Activated gamma-delta T cell (primary cell): ENCODE measurements around the gene IGSF21.

Experiments
- DNase-seq: peaks from one replicate; lab custom pipeline; 2025; lab: John Stamatoyannopoulos, UW

IGSF21 gene

DNA sequence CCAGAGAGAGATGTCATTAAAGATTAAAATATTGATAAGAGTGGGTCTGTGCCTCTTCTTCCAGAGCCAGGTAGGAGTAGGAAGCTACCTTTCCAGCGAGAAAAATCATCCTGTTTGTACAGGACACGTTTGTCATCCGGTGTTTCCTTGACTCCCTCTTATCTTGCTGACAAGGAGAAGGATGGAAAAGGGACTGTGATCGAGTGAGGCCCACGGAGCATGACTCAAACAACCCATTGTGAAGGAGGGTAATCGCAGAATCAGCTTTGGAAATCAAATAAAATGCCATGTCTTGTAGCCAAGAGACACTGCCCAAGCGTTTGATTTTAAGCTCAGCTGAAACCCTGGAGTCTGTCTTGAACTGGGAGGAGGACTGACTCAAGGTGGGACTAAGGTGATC, 97.7 kb downstream of the IGSF21 start:
- no peak for DNase-seq

- DNase-seq: no peak
These were observed 104.2 kb downstream of the IGSF21 start for GRCh38 chr1:18211764-18212163.

- DNase-seq: no peak
These were observed 109.9 kb downstream of the IGSF21 start for GRCh38 chr1:18217398-18218043.

DNA sequence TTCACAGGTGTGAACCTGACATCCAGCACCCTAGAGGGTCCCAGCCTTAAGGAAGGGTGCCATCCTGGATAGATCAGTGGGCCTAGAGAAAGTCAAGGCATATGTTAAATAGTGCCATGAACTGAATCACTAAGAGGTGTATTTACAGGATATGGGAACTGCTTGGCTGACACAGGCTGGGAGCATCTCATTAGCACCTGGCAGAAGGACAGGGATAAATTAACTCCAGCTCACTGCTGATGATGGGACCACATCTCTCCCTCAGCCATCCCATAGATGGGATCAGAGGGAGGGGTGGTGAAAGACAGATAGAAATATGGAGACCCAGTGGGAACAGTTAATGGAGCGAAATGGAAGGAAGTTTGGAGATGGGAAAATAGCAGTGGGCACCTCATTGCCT, 122.0 kb downstream of the IGSF21 start:
- no peak for DNase-seq

- DNase-seq: no peak
These were observed 122.7 kb downstream of the IGSF21 start for GRCh38 chr1:18230321-18230720.

DNA sequence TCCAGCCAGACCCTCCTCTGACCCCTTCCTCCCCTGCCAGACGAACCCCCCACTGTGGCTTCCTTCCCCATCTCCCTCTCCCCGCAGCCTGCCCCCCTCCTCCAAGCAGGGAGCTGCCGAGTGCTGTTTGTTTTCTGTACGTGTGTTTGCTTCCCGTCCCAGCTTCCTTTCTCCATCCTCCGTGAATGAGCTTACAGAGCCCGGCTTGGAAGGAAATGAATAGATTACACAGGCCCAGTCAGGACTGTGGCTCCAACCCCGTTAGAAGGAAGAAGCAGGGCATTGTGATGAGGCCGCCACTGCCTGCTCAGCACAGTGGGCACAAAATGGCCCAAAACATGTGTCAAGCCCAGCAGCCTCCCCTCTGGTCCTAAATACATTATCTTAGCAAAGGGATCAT, 123.2 kb downstream of the IGSF21 start:
- no peak for DNase-seq

DNA sequence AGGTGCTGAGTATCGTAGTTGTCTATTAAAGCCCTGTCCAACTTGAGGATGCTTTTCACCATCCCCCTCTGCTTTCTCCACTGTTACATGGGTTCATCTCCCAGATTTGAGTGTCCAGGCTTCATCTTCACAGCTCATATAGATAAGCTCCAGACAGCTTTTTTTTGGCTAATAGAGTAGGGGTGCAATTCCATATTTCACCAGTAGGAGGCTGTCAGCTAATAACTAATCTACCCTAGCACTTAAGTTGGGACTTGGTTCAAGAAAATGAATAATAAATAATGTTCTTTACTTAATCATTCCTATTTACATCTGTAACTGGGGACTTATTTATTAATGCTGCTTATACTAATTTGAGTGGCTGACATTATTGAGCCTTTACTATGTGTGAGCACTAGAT, 124.5 kb downstream of the IGSF21 start:
- DNase-seq: no peak

DNA sequence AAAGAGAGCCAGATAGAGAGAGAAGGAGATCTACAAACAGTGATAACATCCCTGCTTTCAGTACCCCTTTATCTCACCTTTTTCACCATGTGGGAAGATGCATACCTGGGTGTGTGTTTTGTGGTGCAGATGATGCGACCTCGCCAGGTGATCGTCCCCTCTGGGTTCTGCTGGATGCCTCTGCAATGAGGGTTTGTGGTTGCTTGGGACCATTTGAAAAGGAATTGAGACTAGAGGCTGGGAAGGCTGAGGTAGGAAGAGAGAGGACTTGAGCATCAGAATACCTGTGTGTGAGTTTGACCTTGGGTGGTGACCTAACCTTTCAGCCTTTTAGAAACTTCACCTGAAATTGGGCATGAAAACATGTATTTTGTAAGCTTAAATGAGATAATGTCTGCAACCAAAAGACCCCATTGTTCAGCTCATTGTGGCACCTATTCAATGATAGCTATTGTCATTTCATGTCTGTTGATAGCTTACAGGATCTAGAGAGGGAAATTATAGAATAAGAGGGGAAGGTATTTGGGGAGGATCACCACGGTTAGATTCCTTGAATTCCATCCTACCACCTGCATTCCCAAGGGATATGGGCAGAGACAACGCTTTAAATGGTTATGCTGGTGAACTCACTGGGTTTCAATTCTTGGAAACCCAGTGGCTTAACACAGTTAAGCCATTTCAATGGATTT, 125.7 kb downstream of the IGSF21 start:
- DNase-seq: no peak

DNA sequence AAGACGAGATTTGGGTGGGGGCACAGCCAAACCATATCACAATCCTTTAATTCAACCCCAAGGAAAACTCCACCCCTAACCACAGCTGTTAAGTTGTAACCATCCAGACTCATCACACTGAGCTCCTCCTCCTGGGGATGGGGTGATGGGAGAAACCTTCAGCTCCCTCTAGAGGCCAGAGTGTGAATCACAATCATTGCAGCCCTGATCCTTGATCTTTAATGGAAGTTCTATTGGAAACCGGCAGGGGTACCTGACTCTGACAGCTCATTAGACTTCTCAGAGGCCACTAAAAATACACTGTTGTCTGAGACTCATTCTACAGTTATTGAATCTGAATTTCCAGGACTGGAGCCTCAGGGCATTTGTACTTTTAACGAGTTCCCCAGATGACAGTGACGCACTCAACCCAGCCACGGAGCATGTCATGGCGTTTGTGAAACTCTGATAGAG, 127.2 kb downstream of the IGSF21 start:
- DNase-seq: no peak

DNA sequence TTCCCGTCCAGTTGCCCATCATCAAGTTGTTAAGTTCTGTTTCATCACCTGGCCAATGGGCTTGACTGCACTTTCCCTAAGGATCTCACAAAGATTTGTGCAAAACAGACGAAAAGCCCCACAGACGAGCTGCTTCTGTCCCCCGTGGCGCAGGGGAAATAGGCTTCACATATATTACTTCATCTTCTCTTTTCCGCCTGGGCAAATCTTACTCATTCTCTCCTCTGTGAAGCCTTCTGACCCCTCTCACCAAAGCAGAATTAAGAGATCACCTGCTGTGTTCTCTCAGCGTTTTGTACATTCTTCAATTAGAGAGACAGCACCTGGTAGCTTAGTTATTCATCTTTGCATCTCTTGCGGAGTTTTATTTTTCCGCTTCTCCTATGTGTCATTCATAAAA, 129.8 kb downstream of the IGSF21 start:
- no peak for DNase-seq

- DNase-seq: no peak
These were observed 130.6 kb downstream of the IGSF21 start for GRCh38 chr1:18238190-18238589.

DNA sequence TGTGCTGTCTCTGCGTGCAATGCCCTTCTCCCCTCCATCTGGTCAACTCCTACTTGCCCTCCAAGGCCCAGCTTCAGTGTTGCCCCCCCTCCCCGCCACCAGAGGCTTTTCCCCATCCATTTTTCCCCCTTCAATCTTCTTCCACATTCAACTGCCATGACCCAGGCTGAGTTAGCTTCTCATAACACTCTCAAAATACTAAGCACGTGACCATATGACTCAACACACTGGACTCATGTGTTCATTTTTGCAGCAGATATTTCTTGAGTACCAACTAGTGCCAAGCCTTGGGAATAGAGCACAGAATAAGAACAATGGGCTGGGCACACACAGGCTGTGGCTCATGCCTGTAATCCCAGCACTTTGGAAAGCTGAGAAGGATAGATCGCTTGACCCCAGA, 132.1 kb downstream of the IGSF21 start:
- DNase-seq: no peak

DNA sequence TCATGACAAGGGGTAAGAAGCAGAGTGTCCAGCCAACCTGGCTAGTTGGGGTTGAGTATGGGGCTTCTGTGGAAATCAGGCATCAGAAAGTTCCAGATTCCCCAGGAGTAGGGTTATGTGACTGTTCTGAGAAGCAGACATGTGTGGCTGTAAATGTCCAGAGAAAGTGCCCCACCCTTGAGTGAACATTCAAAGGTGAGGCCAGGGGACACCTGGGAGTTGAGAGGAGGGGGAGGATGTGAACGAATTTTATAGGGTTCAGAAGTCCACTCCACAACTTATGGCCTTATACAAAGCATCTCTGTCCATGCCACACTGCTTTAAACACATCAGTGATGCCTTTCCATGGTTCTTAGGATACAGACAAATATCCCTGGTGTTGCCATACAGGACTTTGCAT, 133.3 kb downstream of the IGSF21 start:
- DNase-seq: no peak

- no peak for DNase-seq
These were observed 134.3 kb downstream of the IGSF21 start for GRCh38 chr1:18241891-18242290.

DNA sequence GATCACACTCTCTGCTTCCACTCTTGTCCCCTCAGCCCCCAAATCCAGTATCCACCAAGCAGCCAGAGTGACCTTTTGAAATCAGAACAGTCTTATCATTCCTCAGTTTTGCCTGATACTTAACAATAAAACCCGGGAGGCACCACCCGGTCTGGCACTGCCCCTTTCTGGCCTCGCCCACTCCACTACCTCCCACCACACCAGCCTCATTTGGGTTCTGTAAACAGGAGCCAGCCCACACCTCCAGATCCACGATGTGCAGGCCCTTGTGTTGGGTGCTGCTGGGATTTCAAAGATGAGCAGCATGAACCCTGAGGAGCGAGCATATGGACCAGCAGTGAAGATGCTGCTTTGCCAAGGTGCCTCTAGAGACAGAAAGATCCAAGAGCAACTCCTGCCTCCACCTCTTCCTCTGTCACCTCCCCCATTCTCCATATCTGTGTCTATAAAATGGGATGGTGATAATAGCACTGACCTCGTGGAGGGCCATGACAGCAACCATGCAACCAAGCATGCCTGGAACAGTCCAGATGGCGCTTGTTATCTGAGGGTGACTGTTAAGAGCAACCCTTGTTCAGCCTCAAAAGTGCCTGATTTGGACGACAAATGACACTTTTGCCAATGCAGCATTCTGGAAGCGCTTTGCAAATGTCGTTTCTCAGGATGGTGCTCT, 136.0 kb downstream of the IGSF21 start:
- no peak for DNase-seq

- DNase-seq: no peak
These were observed 137.2 kb downstream of the IGSF21 start for GRCh38 chr1:18244762-18245161.

DNA sequence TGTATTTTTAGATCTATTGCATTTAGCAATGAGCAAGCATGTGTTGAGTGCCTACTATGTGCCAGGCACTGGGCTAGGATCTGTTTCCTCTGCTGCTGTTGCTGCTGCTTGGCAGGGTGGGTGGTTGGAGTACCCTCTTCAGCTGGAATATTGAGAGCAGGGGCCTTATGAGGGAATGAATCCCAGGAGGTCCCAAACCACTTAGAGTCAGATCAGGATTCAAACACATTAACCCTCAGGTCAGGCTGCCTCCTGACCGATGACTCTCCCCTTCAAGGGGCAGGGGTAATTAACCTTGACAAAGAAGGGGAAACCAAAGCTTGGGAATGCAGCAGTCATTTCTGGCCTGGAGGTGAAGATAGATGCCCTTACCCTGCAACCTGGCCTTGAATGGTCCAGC, 138.0 kb downstream of the IGSF21 start:
- DNase-seq: no peak

DNA sequence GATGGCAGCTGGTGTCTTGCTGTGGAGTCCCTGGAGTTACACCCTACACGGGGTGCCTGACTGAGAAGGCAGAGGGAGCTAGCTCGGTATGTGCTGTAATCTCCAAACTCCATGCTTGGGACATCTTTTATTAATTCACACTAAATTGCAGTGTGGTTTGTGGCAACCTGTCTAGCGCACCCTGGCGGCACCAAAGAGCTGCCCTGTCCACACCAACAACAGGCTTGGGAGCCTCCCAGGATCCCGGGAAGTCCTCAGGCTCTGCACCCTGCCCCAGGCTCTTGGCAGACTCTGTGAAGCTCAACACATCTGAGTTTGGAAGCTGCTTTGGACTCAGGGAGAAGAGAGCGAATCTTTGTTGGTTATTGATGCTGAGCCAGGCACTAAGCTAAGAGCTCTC, 138.9 kb downstream of the IGSF21 start:
- no peak for DNase-seq

GRCh38 chr1:18247151-18247550, 139.6 kb downstream of the IGSF21 start:
- DNase-seq: no peak

DNA sequence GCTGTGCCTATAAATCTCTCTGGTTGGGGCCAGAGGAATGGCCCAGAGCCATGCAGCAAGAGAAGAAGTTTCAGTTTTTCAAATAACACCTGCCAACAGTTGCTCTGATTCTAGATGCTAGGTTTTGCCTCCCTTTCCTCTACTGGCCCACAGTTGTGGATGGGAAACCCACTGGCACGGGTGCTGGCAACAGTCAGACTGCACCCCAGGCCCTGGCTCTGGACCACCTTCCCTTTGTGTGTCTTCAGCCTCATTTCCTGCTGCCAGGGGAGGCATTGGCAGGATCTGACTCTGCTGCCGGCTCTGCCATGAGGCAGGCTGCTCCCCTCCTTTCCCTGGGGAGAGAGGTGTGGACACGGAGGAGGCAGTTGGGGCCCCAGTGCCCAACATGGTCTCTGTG, 142.0 kb downstream of the IGSF21 start:
- DNase-seq: no peak

- DNase-seq: no peak
These were observed 145.5 kb downstream of the IGSF21 start for GRCh38 chr1:18253093-18253492.

DNA sequence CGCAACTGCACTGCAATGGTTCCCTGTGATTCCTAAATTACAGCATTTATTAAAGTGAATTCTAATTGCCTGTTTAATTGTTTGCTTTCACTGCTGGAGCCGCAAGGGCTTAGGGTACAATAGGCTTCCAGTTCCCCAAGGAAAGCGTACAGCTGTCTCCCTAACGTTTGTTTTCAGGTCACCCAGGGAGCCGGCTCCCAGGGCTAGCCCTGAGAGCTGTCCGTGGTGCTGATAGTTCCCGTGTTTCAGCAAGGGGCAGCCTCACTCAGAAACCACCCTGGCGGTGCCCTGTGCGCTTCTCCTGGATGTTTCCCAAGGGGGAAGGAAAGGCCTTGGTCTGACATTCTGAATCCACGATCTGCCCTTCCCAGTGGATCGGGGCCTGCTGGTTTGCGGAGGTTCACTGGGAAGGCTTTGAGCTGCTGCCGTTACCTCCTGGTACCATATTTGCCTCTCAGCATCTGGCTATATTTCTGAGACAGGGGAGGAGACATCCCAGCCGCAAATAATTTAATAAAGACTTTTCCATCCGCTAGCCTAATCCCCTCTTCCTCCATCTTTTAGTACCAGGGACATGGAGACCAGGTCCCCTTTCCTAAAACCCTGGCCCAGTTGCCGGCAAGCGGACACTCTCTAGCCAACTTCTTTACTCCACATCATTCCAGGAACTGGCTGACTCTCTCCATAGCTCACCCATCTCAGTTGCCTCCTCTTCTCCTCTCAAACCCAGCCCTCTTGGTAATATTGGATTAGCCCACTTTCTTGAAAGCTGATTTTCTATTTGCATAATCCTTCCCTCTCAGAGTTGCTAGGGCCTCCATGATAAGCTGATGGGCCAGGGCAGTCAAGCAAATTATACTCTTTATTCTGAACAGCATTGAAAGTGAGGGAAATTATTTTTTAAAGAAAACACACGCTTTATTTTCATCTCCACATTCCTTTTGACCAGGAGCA, 149.0 kb downstream of the IGSF21 start:
- DNase-seq: no peak
